Vagina (tissue), 2 donors: ENCODE results near the gene TAC4.

ENCODE experiments used
- CTCF ChIP-seq, 3 experiments: fragments of 450-650 bp in 2 of 3; fragments of 200-600 bp in 1 of 3; sonication (generic) in 1 of 3; IDR thresholded peaks; one replicate each; pipeline ENCODE4 v1.5.1; 2017 to 2019; ENCODE audit warnings: antibody characterized with exemption in 3 of 3, mild to moderate bottlenecking in 2 of 3, moderate library complexity in 2 of 3
- POLR2A ChIP-seq, 2 donors: fragments of 450-650 bp; IDR thresholded peaks; one replicate each; pipeline ENCODE4 v1.6.1; 2017; ENCODE audit warnings: antibody characterized with exemption in 2 of 2, mild to moderate bottlenecking in 2 of 2, moderate library complexity in 2 of 2
- POLR2AphosphoS5 ChIP-seq, 2 donors: sonication (generic); formaldehyde crosslinking; IDR thresholded peaks; one replicate each; pipeline ENCODE4 v1.9.0; 2017; ENCODE audit warnings: antibody characterized with exemption in 2 of 2, mild to moderate bottlenecking in 2 of 2, low read depth in 1 of 2; ENCODE audit not compliant: insufficient read depth in 1 of 2

- no peak for TF ChIP-seq CTCF (IDR thresholded peaks at IDR 0.05)
- TF ChIP-seq POLR2A (IDR thresholded peaks at IDR 0.05), result no peak
- no peak for TF ChIP-seq POLR2AphosphoS5 (IDR thresholded peaks at IDR 0.05; ENCODE audit: insufficient read depth in 1 of 2, low read depth in 1 of 2)
Observed at GRCh38 chr17:49870298-49870697, 22.4 kb upstream of the TAC4 start.
